ENCODE data around the gene DNAH3.

DNA sequence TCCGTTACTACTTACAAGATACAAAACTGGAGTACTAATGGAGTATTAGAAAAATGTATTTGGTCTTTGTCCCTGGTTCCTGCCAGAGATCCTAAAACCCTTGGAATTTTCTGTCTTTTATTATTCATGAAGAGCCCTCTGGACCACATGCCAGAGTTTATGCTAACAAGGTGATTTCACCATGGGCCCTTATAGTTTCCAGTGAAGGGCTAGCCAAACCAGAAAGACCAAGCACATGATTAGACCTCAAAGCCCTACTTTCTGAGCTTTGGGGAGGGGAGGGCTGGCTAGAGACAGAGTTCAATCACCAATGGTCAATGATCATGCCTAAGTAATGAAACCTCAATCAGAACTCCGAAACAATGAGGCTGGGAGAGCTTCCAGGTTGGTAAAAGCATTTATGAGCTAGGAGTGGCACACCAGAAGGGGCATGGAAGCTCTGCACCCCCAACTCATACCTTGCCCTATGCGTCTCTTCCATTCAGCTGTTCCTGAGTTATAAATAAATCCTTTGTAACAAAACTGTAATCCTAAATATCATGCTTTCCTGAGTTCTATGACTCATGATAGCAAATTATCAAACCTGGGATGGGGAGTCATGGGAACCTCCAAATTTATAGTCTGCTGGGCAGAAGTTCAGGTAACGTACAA, 260.9 kb downstream of the DNAH3 start:
- TF ChIP-seq, protein P1, sequence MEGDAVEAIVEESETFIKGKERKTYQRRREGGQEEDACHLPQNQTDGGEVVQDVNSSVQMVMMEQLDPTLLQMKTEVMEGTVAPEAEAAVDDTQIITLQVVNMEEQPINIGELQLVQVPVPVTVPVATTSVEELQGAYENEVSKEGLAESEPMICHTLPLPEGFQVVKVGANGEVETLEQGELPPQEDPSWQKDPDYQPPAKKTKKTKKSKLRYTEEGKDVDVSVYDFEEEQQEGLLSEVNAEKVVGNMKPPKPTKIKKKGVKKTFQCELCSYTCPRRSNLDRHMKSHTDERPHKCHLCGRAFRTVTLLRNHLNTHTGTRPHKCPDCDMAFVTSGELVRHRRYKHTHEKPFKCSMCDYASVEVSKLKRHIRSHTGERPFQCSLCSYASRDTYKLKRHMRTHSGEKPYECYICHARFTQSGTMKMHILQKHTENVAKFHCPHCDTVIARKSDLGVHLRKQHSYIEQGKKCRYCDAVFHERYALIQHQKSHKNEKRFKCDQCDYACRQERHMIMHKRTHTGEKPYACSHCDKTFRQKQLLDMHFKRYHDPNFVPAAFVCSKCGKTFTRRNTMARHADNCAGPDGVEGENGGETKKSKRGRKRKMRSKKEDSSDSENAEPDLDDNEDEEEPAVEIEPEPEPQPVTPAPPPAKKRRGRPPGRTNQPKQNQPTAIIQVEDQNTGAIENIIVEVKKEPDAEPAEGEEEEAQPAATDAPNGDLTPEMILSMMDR (IDR thresholded peaks at IDR 0.05; ENCODE audit: low read length) = no peak
- no peak for TF ChIP-seq EZH2 (IDR thresholded peaks at IDR 0.05; ENCODE audit: borderline replicate concordance, low read length)

All from OCI-LY1 (cell line).